Gastroesophageal sphincter (tissue), 4 donors: ENCODE results near the gene VTN. TPM values are rescaled to one million over a fixed set of nuclear protein-coding genes. Genes with fewer than 3 reads are reported as not detected.

Experiments
- ATAC-seq: fragments of 150-250 bp; one replicate; pipeline ENCODE4 v1.9.1; 2016; ENCODE audit warnings: mild to moderate bottlenecking, moderate library complexity
- H3K27ac ChIP-seq, 4 donors: fragments of 200-600 bp; sonication (generic) in 3 of 4; 1 replicate in 3 of 4; 2 replicates in 1 of 4; pipeline ENCODE4 v1.5.1; 2016 to 2019
- H3K27me3 ChIP-seq: fragments of 200-600 bp; sonication (generic); one replicate; pipeline ENCODE4 v1.5.1; 2019
- H3K36me3 ChIP-seq, 2 donors: fragments of 200-600 bp; sonication (generic); one replicate each; pipeline ENCODE4 v1.5.1; 2019; ENCODE audit warnings: control low read depth in 1 of 2
- H3K4me1 ChIP-seq, 3 donors: fragments of 200-600 bp; sonication (generic); 1 replicate in 2 of 3; 2 replicates in 1 of 3; pipeline ENCODE4 v1.5.1; 2016 to 2019; ENCODE audit warnings: control low read depth in 2 of 3
- H3K4me3 ChIP-seq, 2 donors: fragments of 200-600 bp; sonication (generic); one replicate each; pipeline ENCODE4 v1.5.1; 2019; ENCODE audit warnings: mild to moderate bottlenecking in 1 of 2, moderate library complexity in 1 of 2
- H3K9me3 ChIP-seq, 3 donors: fragments of 200-600 bp; sonication (generic); one replicate each; pipeline ENCODE4 v1.5.1; 2017 to 2019; ENCODE audit warnings: control low read depth in 2 of 3
- EP300 ChIP-seq: sonication (generic); formaldehyde crosslinking; IDR thresholded peaks from one replicate; pipeline ENCODE4 v1.6.1; 2017; ENCODE audit warnings: antibody characterized with exemption, mild to moderate bottlenecking
- POLR2A ChIP-seq, 2 donors: fragments of 450-650 bp; IDR thresholded peaks; one replicate each; pipeline ENCODE4 v1.6.1; 2017; ENCODE audit warnings: antibody characterized with exemption in 2 of 2, mild to moderate bottlenecking in 2 of 2, moderate library complexity in 1 of 2
- POLR2AphosphoS5 ChIP-seq: sonication (generic); formaldehyde crosslinking; IDR thresholded peaks from one replicate; pipeline ENCODE4 v1.6.1; 2017; ENCODE audit warnings: antibody characterized with exemption
- WGBS, 2 donors: methylation state at CpG; one replicate each; pipeline ENCODE4 v1.1.5; 2018; ENCODE audit warnings: low coverage in 1 of 2; 5-methylcytosine and 5-hydroxymethylcytosine counted together
- total RNA-seq, 4 donors: library from RNA; depleted of rRNA; stranded (reverse); fragments of >200 nt; gene quantifications; one replicate each; pipeline ENCODE4 v1.1.0, GENCODE V29; 2016
- TF ChIP-seq, protein P1 (sequence below), 4 experiments: fragments of 200-600 bp in 2 of 4; fragments of 450-650 bp in 2 of 4; sonication (generic) in 1 of 4; IDR thresholded peaks; one replicate each; pipeline ENCODE4 v1.5.1; 2017 to 2019; ENCODE audit warnings: antibody characterized with exemption in 4 of 4, mild to moderate bottlenecking in 2 of 4, moderate library complexity in 2 of 4

Gene VTN
- total RNA-seq, 4 donors from 2014 or later = 0.27 to 0.47 (median 0.27) TPM; not detected in 1

DNA sequence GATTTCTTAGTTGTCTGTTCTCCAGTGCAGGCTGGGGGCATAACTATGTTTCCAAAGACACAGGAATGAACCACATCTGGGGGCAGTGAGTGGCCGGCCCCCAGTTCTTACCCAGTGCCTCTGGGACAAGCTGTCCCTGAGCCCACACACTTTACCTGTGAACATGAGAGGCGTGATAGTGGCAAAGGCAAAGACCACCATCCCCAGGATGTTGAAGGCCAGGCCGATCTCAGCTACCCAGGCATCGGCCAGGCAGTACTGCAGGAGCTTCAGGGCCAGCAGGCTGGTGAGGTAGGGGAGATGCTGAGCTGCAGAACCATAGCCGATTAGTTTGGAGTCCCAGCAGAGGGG is 34.3 kb upstream of the VTN start:
- peak overlapping the region in 2 of 4 donors; percentile 9 to 38 for H3K27ac ChIP-seq
- H3K27me3 ChIP-seq = no peaks in the 10 kb centered on the region
- peaks cover 3 to 24% (median 8%) of the 10 kb centered on the region in 3 donors for H3K4me1 ChIP-seq
- H3K36me3 ChIP-seq = peaks cover 0 to 38% of the 10 kb centered on the region in 2 donors
- ATAC-seq = no peak
- 90% methylated on average over 2 of the region's 5 CpGs; no CpG with 5 or more reads in 1 of the 2 donors for WGBS, 2 donors
- H3K9me3 ChIP-seq = no peaks in the 10 kb centered on the region
- TF ChIP-seq, protein P1, sequence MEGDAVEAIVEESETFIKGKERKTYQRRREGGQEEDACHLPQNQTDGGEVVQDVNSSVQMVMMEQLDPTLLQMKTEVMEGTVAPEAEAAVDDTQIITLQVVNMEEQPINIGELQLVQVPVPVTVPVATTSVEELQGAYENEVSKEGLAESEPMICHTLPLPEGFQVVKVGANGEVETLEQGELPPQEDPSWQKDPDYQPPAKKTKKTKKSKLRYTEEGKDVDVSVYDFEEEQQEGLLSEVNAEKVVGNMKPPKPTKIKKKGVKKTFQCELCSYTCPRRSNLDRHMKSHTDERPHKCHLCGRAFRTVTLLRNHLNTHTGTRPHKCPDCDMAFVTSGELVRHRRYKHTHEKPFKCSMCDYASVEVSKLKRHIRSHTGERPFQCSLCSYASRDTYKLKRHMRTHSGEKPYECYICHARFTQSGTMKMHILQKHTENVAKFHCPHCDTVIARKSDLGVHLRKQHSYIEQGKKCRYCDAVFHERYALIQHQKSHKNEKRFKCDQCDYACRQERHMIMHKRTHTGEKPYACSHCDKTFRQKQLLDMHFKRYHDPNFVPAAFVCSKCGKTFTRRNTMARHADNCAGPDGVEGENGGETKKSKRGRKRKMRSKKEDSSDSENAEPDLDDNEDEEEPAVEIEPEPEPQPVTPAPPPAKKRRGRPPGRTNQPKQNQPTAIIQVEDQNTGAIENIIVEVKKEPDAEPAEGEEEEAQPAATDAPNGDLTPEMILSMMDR (IDR thresholded peaks at IDR 0.05) = no peak
- no peak for TF ChIP-seq POLR2AphosphoS5
- no peak for TF ChIP-seq POLR2A (IDR thresholded peaks at IDR 0.05)
- TF ChIP-seq EP300 = no peak
- H3K4me3 ChIP-seq = peak overlapping the region in 1 of 2 donors; percentile 89

DNA sequence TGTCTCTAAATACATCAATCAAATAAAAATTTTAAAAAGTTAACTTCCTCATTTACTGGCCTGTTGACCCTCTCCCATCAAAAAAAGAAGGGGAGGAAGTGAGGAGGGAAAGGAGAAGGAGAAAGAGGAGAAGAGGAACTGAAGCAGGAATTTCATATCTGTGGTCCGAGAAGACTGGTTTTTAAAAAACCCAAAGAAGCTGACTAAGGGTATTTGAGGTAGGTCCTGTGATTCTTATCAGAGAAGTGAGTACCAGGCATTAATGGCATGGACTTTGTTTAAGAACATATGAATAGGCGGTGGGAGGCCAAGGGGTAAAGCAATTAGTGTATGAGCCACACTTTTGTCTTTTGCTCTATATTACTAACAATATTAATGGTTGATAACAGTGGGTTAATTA is 33.9 kb upstream of the VTN start:
- Histone ChIP-seq H3K27ac (peak overlapping the region in 2 of 4 donors; percentile 9 to 38), H3K27me3 (no peaks in the 10 kb centered on the region), H3K4me1 (peaks cover 3 to 24% (median 8%) of the 10 kb centered on the region in 3 donors), H3K36me3 (peaks cover 0 to 42% of the 10 kb centered on the region in 2 donors), H3K9me3 (no peaks in the 10 kb centered on the region), H3K4me3 (no peak overlapping the region)
- WGBS, 2 donors = 71 to 86% methylated on average over 2 of the region's 2 CpGs
- no peak for TF ChIP-seq POLR2AphosphoS5
- TF ChIP-seq, protein P1 (IDR thresholded peaks at IDR 0.05) = no peak
- no peak for TF ChIP-seq POLR2A (IDR thresholded peaks at IDR 0.05)
- TF ChIP-seq EP300 = no peak
- no peak for ATAC-seq

DNA sequence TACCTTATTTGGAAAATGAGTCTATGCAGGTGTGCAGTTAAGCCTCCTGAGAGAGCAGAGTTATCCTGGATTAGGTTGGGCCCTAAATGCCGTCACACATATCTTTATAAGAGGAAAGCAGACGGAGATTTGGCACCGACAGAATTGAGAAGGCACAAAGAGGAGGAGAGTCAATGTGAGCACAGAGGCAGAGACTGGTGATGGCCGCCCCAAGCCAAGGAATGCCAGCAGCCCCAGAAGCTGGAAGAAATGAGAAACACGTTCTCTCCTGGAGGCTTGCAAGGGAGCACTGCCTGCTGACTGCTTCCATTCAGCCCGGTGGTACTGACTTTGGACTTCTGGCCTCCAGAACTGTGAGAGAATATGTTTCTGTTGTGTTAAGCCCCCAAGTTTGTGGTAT is 32.7 kb upstream of the VTN start:
- TF ChIP-seq, protein P1 (IDR thresholded peaks at IDR 0.05) = no peak
- TF ChIP-seq EP300 (no peak), POLR2A (IDR thresholded peaks at IDR 0.05) (no peak), POLR2AphosphoS5 (no peak)
- no peak for ATAC-seq
- Histone ChIP-seq H3K27ac (no peak overlapping the region), H3K9me3 (no peaks in the 10 kb centered on the region), H3K4me3 (no peak overlapping the region), H3K27me3 (no peaks in the 10 kb centered on the region), H3K4me1 (peaks cover 3 to 24% (median 8%) of the 10 kb centered on the region in 3 donors), H3K36me3 (peaks cover 0 to 54% of the 10 kb centered on the region in 2 donors)
- 91% methylated on average over 6 of the region's 6 CpGs; no CpG with 5 or more reads in 1 of the 2 donors for WGBS, 2 donors

DNA sequence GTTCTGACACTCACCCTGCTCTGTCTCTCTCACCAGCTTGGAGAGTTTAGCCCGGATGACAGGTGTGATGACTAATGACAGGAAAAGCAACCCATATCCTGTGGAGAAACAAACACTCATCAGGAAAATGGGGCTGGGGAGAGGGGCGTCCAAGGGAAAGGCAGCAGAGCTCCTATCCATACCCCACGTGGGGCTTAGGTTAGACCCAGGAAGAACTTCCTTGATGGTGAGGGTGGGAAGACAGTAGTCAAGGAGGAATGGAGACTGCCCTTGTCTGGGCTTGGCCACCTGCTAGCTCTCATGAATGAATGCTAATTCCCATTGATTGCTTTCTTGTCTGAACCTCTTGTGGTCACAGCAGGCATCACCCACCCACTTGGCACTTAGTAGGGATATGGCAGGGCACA is 32.1 kb upstream of the VTN start:
- Histone ChIP-seq H3K4me1 (peaks cover 3 to 24% (median 8%) of the 10 kb centered on the region in 3 donors), H3K27ac (no peak overlapping the region), H3K27me3 (no peaks in the 10 kb centered on the region), H3K9me3 (no peaks in the 10 kb centered on the region), H3K36me3 (peaks cover 0 to 60% of the 10 kb centered on the region in 2 donors), H3K4me3 (no peak overlapping the region)
- no peak for ATAC-seq
- WGBS, 2 donors = 0% methylated on average over 1 of the region's 3 CpGs
- no peak for TF ChIP-seq POLR2AphosphoS5
- TF ChIP-seq POLR2A (IDR thresholded peaks at IDR 0.05) = no peak
- TF ChIP-seq, protein P1 (IDR thresholded peaks at IDR 0.05) = no peak
- no peak for TF ChIP-seq EP300

DNA sequence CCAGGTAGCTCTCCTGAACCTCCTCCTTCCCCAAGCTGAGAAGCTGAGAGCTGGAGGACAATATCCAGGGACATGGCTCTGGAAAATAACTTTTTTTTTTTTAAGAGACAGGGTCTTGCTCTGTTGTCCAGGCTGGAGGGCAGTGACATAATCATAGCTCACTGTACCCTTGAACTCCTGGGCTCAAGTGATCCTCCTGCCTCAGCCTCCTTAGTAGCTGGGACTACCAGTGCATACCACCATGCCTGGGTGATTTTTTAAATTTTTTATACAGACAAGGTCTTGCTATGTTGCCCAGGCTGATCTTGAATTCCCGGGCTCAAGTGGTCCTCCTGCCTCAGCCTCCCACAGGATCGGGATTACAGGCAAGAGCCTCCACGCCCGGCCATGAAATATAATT is 29.7 kb upstream of the VTN start:
- no peaks in the 10 kb centered on the region for H3K27me3 ChIP-seq
- 100% methylated on average over 1 of the region's 4 CpGs; no CpG with 5 or more reads in 1 of the 2 donors for WGBS, 2 donors
- no peak overlapping the region for H3K27ac ChIP-seq
- TF ChIP-seq POLR2A (IDR thresholded peaks at IDR 0.05) = no peak
- no peak for TF ChIP-seq POLR2AphosphoS5
- TF ChIP-seq, protein P1 (IDR thresholded peaks at IDR 0.05) = no peak
- TF ChIP-seq EP300 = no peak
- no peaks in the 10 kb centered on the region for H3K9me3 ChIP-seq
- peaks cover 0 to 6% (median 0%) of the 10 kb centered on the region in 3 donors for H3K4me1 ChIP-seq
- no peak for ATAC-seq
- peaks cover 0 to 84% of the 10 kb centered on the region in 2 donors for H3K36me3 ChIP-seq
- H3K4me3 ChIP-seq = no peak overlapping the region
